Measurements from ENCODE around the gene CHST9. TPM values are rescaled to one million over a fixed set of nuclear protein-coding genes. Genes with fewer than 3 reads are reported as not detected.
A peak's percentile ranks its signal among the peaks of the same experiment; 100 is the strongest.

Gene CHST9
- total and polyA plus RNA-seq, 8 donors = 3.9 to 17.2 (median 7.8) TPM

DNA sequence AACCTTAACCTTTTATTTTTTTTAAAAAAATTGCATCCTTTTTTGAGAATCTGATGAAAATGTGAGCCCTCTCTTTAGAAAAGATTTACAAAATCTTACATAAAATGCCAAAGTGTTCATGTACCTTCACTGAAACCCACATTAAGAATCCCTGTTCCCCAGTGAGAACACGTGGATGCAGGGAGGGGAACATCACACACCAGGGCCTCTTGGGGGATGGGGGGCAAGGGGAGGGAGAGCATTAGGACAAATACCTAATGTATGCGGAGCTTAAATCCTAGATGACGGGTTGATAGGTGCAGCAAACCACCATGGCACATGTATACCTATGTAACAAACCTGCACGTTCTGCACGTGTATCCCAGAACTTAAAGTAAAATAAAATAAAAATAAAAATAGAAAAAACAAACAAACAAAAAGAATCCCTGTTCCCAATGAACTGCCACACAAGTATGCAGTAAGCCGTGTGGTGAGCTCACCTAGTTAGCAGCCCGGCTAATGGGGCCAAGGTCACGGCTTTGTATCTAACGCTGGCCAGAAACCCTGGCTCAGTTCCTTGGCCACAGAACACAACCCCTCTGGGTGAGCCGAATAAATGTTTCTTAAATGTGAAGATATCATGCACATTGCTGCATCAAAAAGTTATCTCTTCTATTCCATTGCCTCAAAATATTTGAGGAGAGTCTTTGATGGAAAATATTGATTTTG, 41.4 kb downstream of the CHST9 start:
- no peaks in the 10 kb centered on the region for H3K27me3 ChIP-seq
- DNase-seq = peak; percentile 64 to 80 (median 72)
- 16% methylated on average over 10 of the region's 10 CpGs for WGBS, 2 donors
- peak overlapping the region; percentile 22 to 66 (median 45) for H3K27ac ChIP-seq
- H3K4me3 ChIP-seq = no peak overlapping the region
- H3K36me3 ChIP-seq = no peaks in the 10 kb centered on the region
- TF ChIP-seq, protein P1, sequence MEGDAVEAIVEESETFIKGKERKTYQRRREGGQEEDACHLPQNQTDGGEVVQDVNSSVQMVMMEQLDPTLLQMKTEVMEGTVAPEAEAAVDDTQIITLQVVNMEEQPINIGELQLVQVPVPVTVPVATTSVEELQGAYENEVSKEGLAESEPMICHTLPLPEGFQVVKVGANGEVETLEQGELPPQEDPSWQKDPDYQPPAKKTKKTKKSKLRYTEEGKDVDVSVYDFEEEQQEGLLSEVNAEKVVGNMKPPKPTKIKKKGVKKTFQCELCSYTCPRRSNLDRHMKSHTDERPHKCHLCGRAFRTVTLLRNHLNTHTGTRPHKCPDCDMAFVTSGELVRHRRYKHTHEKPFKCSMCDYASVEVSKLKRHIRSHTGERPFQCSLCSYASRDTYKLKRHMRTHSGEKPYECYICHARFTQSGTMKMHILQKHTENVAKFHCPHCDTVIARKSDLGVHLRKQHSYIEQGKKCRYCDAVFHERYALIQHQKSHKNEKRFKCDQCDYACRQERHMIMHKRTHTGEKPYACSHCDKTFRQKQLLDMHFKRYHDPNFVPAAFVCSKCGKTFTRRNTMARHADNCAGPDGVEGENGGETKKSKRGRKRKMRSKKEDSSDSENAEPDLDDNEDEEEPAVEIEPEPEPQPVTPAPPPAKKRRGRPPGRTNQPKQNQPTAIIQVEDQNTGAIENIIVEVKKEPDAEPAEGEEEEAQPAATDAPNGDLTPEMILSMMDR (IDR thresholded peaks at IDR 0.05) = no peak
- peaks cover 7 to 24% (median 19%) of the 10 kb centered on the region in 3 donors for H3K4me1 ChIP-seq
- FAIRE-seq = no peak
- H3K9me3 ChIP-seq = no peaks in the 10 kb centered on the region
- intact Hi-C loops (cut with DNase I) = no loop called here
- ATAC-seq = peak; percentile 94 to 99 (median 97)

DNA sequence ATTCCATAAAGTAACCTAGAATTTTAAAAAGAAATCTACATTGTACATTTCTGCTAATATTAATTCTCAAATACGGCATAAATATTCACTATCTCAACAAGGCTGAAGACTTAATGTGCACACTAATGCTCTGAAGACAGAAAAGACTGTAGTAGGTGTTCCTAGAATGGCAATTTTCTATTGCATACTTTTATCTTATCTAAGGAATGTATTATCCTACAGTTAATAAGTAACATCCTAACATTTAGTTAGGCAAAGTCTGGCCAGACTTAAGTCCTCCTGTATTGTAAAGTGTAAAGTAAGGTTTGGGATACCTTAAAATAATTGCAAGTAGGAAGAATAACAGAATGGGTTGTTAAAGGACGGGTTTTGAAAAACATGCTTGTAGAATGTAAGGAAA, 42.2 kb downstream of the CHST9 start:
- H3K4me1 ChIP-seq = peaks cover 7 to 24% (median 19%) of the 10 kb centered on the region in 3 donors
- no peak for FAIRE-seq
- TF ChIP-seq, protein P1 (IDR thresholded peaks at IDR 0.05) = no peak
- DNase-seq = no peak
- H3K4me3 ChIP-seq = peak overlapping the region in 1 of 4 donors; percentile 4
- no peaks in the 10 kb centered on the region for H3K36me3 ChIP-seq
- no peaks in the 10 kb centered on the region for H3K9me3 ChIP-seq
- H3K27me3 ChIP-seq = no peaks in the 10 kb centered on the region
- WGBS, 2 donors = 24 to 34% methylated on average over 2 of the region's 2 CpGs
- intact Hi-C loops (cut with DNase I) = no loop called here
- ATAC-seq = peak in 3 of 4 donors; percentile 33 to 69 (median 52)
- H3K27ac ChIP-seq = peak overlapping the region in 2 of 4 donors; percentile 52 to 66

DNA sequence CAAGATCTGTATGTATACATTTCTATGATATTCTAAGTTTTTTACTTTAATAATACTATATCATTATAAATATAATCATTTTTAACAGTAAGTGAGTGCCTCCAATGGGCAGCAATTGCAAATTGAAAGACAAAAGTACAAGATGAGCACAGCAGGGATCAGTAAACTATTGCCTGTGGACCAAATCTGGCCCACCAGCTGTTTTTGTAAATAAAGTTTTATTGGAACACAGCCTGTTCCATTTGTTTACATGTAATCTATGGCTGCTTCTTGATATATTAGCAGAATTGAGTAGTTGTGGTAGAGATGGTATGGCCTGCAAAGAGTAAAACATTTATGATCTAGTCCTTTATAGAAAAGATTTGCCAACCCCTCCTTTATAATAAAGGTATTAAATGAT, 43.2 kb downstream of the CHST9 start:
- peak overlapping the region in 1 of 4 donors; percentile 52 for H3K27ac ChIP-seq
- H3K36me3 ChIP-seq = no peaks in the 10 kb centered on the region
- no peak for DNase-seq
- H3K9me3 ChIP-seq = no peaks in the 10 kb centered on the region
- no peaks in the 10 kb centered on the region for H3K27me3 ChIP-seq
- TF ChIP-seq, protein P1 (IDR thresholded peaks at IDR 0.05) = no peak
- no peak overlapping the region for H3K4me3 ChIP-seq
- intact Hi-C loops (cut with DNase I) = no loop called here
- FAIRE-seq = no peak
- peaks cover 7 to 24% (median 19%) of the 10 kb centered on the region in 3 donors for H3K4me1 ChIP-seq
- no peak for ATAC-seq

DNA sequence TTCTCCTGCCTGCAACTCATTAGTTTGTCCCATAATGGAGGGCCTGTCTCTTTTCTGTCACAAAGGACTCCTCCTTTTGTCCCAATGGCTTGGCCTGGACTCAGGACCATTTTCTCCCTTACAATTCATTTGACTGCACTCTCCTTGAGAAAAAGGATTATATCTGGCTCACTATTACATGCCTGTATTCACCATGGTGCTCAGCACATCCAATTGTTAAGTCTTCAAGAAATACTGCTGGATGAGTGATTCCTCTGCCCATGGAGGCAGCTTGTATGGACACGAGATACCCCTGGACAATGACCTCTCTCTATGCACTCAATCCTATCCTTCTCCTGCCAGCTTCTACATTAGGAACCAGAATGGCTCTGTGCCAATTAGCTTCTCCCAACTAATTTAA, 47.0 kb downstream of the CHST9 start:
- no peak overlapping the region for H3K27ac ChIP-seq
- no peak overlapping the region for H3K4me3 ChIP-seq
- 57 to 80% methylated on average over 1 of the region's 1 CpG for WGBS, 2 donors
- no peak for FAIRE-seq
- H3K9me3 ChIP-seq = no peaks in the 10 kb centered on the region
- no peaks in the 10 kb centered on the region for H3K36me3 ChIP-seq
- intact Hi-C loops (cut with DNase I) = no loop called here
- H3K4me1 ChIP-seq = peaks cover 0 to 11% (median 6%) of the 10 kb centered on the region in 3 donors
- ATAC-seq = no peak
- H3K27me3 ChIP-seq = no peaks in the 10 kb centered on the region
- TF ChIP-seq, protein P1 (IDR thresholded peaks at IDR 0.05) = no peak
- DNase-seq = no peak

- H3K4me1 ChIP-seq = peaks cover 0 to 3% (median 0%) of the 10 kb centered on the region in 3 donors
- H3K36me3 ChIP-seq = no peaks in the 10 kb centered on the region
- DNase-seq = peak in 2 of 6 donors; percentile 20 to 30
- WGBS, 2 donors = 42 to 47% methylated on average over 4 of the region's 4 CpGs
- H3K27me3 ChIP-seq = no peaks in the 10 kb centered on the region
- peak in 3 of 4 donors; percentile 62 to 91 (median 63) for ATAC-seq
- peak overlapping the region in 2 of 4 donors; percentile 38 to 44 for H3K27ac ChIP-seq
- H3K9me3 ChIP-seq = no peaks in the 10 kb centered on the region
- FAIRE-seq = no peak
- H3K4me3 ChIP-seq = no peak overlapping the region
- TF ChIP-seq, protein P1 (IDR thresholded peaks at IDR 0.05) = no peak
- intact Hi-C loops (cut with DNase I) = no loop called here
Observed at GRCh38 chr18:27136208-27136535, 48.9 kb downstream of the CHST9 start.

All from pancreas (tissue), 10 donors.